GM21717 (cell line): Measurements from ENCODE around the gene PEMT.
"Not testable (repeated sequence)": the region's sequence is repeated elsewhere in the genome, so short reads cannot be mapped to it uniquely, and the experiment has no call there.

Experiments used
- ATAC-seq: cut with Tn5 transposase; IDR thresholded peaks from one replicate; pipeline ENCODE4 v1.9.1; 2021; ENCODE audit warnings: mild to moderate bottlenecking, moderate library complexity; ENCODE audit not compliant: unreplicated experiment

The PEMT gene

DNA sequence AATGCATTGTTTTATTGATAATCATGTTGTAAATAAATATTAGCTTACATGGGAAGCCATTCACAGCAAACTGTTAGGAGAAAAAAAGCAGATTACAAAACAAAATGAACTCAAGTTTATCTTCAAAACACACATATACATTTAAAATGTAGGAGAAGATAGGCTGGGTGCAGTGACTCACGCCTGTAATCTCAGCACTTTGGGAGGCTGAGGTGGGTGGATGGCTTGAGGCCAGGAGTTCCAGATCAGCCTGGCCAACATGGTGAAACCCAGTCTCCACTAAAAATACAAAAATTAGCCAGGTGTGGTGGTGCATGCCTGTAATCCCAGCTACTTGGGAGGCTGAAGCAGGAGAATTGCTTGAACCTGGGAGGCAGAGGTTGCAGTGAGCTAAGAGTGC is 125.6 kb downstream of the PEMT start:
- not testable (repeated sequence) for ATAC-seq

DNA sequence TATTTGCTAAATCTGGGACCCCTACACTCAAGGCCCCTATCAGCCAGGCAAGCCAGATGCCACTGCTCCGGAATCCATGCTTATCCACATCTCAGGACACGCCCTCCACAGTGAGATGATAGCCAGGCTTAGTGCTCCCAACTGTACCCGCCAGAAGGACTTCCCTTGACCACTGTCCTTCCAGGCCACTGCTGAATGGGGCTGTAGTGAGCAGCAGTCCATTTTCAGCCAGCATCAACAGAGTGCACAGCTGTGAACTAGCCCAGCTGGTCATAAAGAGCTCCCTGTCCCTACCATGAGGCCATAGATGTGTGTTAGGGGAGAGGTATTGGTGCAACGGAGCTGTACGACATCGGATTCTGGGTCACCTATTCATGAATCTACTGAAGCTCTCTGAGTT is 127.7 kb downstream of the PEMT start:
- no peak for ATAC-seq

DNA sequence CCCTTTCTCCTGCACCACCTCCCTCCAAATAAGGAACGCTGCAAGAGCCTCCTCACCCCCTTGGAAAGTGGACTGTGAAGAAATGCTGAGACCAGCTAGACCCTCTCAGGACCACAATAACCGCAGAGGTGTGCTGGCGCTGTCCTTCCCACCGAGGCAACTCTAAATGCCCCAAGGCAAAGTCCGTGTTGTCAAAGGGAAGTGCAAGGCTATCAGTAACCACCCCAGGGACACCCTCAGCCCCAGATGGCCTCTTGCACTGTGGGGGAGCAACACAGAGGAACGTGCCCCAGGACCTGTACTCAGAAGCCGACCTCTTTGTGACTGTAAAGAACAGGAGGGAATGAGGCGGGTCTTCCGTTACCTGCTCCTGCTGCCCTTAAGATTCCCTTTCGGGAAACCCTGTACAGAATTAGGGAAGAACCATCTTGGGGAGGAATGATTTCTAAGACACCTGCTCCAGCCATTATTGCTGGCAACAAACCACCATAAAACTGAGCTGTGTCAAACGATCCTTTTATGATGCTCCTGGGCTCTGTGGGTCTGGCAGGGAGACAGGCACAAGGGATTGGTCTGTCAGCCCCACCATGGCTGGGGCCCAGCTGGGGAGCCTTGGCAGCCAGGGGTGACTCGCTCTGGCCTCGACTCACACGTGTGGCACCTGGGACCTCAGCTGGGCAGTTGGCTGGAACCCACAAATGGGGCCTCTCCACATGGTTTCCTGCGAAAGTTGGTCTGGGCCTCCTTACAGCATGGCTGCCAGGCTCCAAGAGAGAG is 129.3 kb downstream of the PEMT start:
- ATAC-seq = no peak

GRCh38 chr17:17460038-17460437 is 131.5 kb downstream of the PEMT start:
- ATAC-seq = no peak

- ATAC-seq = no peak
Observed at GRCh38 chr17:17457680-17458079, 133.8 kb downstream of the PEMT start.

GRCh38 chr17:17456251-17456650 is 135.3 kb downstream of the PEMT start:
- no peak for ATAC-seq
